ENCODE data around the gene ZNF674. TPM values are rescaled to one million over a fixed set of nuclear protein-coding genes. Genes with fewer than 3 reads are reported as not detected.

ZNF674 gene
- total and polyA plus RNA-seq, 10 of the 15 experiments (the other 5 are each of a cell fraction or from before 2014, with no cell fraction given): 1.0 to 3.7 (median 1.8) TPM

GRCh38 chrX:46584736-46585135 is 39.5 kb upstream of the ZNF674 start (continued):
- TF ChIP-seq EP300 (IDR thresholded peaks at IDR 0.05; ENCODE audit: borderline replicate concordance in 1 of 2, control insufficient read depth in 1 of 2, low read depth in 2 of 2, low read length in 2 of 2): no peak
- TF ChIP-seq MYC (IDR thresholded peaks at IDR 0.05; ENCODE audit: insufficient read depth, insufficient read length, insufficient replicate concordance, low read length, severe bottlenecking): no peak
- no peak for TF ChIP-seq PML (IDR thresholded peaks at IDR 0.05; ENCODE audit: low read length)
- TF ChIP-seq ZBED1 (IDR thresholded peaks at IDR 0.05; ENCODE audit: borderline replicate concordance): no peak
- TF ChIP-seq TCF12 (IDR thresholded peaks at IDR 0.05; ENCODE audit: low read depth, low read length): no peak
- TF ChIP-seq RELA (IDR thresholded peaks at IDR 0.05; ENCODE audit: borderline replicate concordance, partially characterized antibody): no peak
- TF ChIP-seq EED (IDR thresholded peaks at IDR 0.05; ENCODE audit: low read depth): no peak

- BruUV-seq (replicated peaks): no TSS peak
- H2AFZ ChIP-seq (ENCODE audit: control insufficient read depth, low read depth, low read length): no peak overlapping the region
- SMC1A ChIA-PET (ENCODE audit: uncharacterized antibody, unreplicated experiment): interaction anchor here (0.6 to 1.8 kb wide), 3 partner anchors 10 to 88 kb away, joined by 3 to 6 read pairs (median 5); no protein-coding TSS in a partner anchor
- POLR2A ChIA-PET: no interaction called here
- no peak overlapping the region for H3K4me2 ChIP-seq (ENCODE audit: control insufficient read depth, insufficient read depth)
- H3K79me2 ChIP-seq (ENCODE audit: control insufficient read depth, insufficient read depth, low read length): peaks cover 21% of the 10 kb centered on the region
- H4K20me1 ChIP-seq (ENCODE audit: control insufficient read depth, insufficient read depth): no peaks in the 10 kb centered on the region; the same call in 1 of the 2 replicates
- ATAC-seq: peak; percentile 28; the same call in 2 of the 3 replicates
- intact Hi-C loops (cut with micrococcal nuclease; ENCODE audit: unreplicated experiment) (no loop called here), in situ Hi-C loops (cut with MboI) (no loop called here)
- RAD21 ChIA-PET (ENCODE audit: unreplicated experiment): interaction anchor here (2.0 kb wide), 1 partner anchor 46 kb away, joined by 7 read pairs; no protein-coding TSS in a partner anchor
- no peaks in the 10 kb centered on the region for H3K27me3 ChIP-seq (replicated peaks in 1 of 2; ENCODE audit: control insufficient read depth in 2 of 2, insufficient read depth in 2 of 2, low read length in 1 of 2)
- no peaks in the 10 kb centered on the region; the same call in 2 of the 3 replicates for H3K9me3 ChIP-seq (replicated peaks; ENCODE audit: control insufficient read depth, insufficient read depth, low read length)
- no peak for DNase-seq (ENCODE audit: low read depth, low spot score)
- peaks cover 17% of the 10 kb centered on the region for H3K4me1 ChIP-seq (ENCODE audit: control insufficient read depth, insufficient read depth, low read length)
- no peak overlapping the region for H3K9ac ChIP-seq (ENCODE audit: control insufficient read depth, insufficient read depth, low read length)
- FAIRE-seq: no peak
- no peaks in the 10 kb centered on the region; a peak in 1 of 4 replicates for H3K36me3 ChIP-seq (ENCODE audit: control insufficient read depth in 2 of 2, insufficient read depth in 2 of 2, low read length in 1 of 2)
- 58% methylated on average over 1 of the region's 1 CpG for WGBS (ENCODE audit: insufficient coverage, insufficient replicate concordance, low lambda C conversion rate, missing lambda C conversion rate)
- no peak overlapping the region for H3K4me3 ChIP-seq
- H3K27ac ChIP-seq (ENCODE audit: control insufficient read depth, insufficient read depth): no peak overlapping the region
- CTCF ChIA-PET: interaction anchor here (1.1 to 1.4 kb wide), 3 partner anchors 10 to 214 kb away, joined by 4 to 5 read pairs (median 4); no protein-coding TSS in a partner anchor
- no peak for TF ChIP-seq E4F1 (IDR thresholded peaks at IDR 0.05; ENCODE audit: borderline replicate concordance, partially characterized antibody)
- no peak for TF ChIP-seq ZZZ3 (IDR thresholded peaks at IDR 0.05; ENCODE audit: control insufficient read depth, insufficient read length, low read depth)
- TF ChIP-seq ETV6 (conservative IDR thresholded peaks at IDR 0.05 in 1 of 2, IDR thresholded peaks at IDR 0.05 in 1 of 2; ENCODE audit: borderline replicate concordance in 1 of 2, low read depth in 1 of 2): no peak
- TF ChIP-seq RUNX3 (IDR thresholded peaks at IDR 0.05; ENCODE audit: low read length): no peak
- TF ChIP-seq ZBTB11 (CRISPR knock-in tag; IDR thresholded peaks at IDR 0.05): no peak
These were observed 37.7 kb upstream of the ZNF674 start for GRCh38 chrX:46582966-46583365.

Measured in GM12878 (cell line).